IMR-90 (cell line): ENCODE measurements around the gene APCDD1. TPM values are rescaled to one million over a fixed set of nuclear protein-coding genes. Genes with fewer than 3 reads are reported as not detected.

Experiments
- ATAC-seq: fragments of 200-7000 bp; cut with Tn5 transposase; 2 replicates; pipeline ENCODE4 v1.9.1; 2020; ENCODE audit warnings: low read depth, mild to moderate bottlenecking, moderate library complexity
- BruUV-seq: library from RNA; stranded (reverse); fragments of 400-500 nt; replicated peaks from 2 replicates; lab custom pipeline; 2021; lab: Mats Ljungman, UMichigan
- CTCF ChIA-PET: fragments of 300-600 bp; formaldehyde crosslinking; extraction: SDS; loops from one replicate; lab custom pipeline; 2021; ENCODE audit warnings: antibody characterized with exemption; lab: Yijun Ruan, JAX
- POLR2A ChIA-PET: fragments of 300-600 bp; sonication (Branson Sonifier 250); formaldehyde crosslinking; loops from one replicate; lab custom pipeline; 2022; ENCODE audit warnings: antibody characterized with exemption; ENCODE audit not compliant: unreplicated experiment; lab: Charles Lee
- DNase-seq: peaks from one replicate; pipeline ENCODE4 v3.0.0; 2013
- H2AFZ ChIP-seq: replicated peaks from 2 replicates; pipeline ENCODE3; 2013; ENCODE audit warnings: low read length, mild to moderate bottlenecking; ENCODE audit not compliant: poor library complexity
- H2AK5ac ChIP-seq: 2 replicates; pipeline ENCODE4 v1.6.1; 2013; ENCODE audit warnings: low read depth, low read length, inconsistent platforms
- H2AK9ac ChIP-seq: replicated peaks from 2 replicates; pipeline ENCODE3; 2013; ENCODE audit warnings: mild to moderate bottlenecking, low read depth, low read length, moderate library complexity; ENCODE audit not compliant: poor library complexity
- H2BK120ac ChIP-seq: 2 replicates; pipeline ENCODE4 v1.6.1; 2013; ENCODE audit warnings: low read depth, low read length, inconsistent platforms
- H2BK15ac ChIP-seq: 3 replicates; pipeline ENCODE4 v1.6.1; 2013; ENCODE audit warnings: low read depth, low read length, inconsistent platforms
- H2BK20ac ChIP-seq: 2 replicates; pipeline ENCODE4 v1.6.1; 2013; ENCODE audit warnings: low read depth, mild to moderate bottlenecking, inconsistent platforms, low read length, moderate library complexity
- H2BK5ac ChIP-seq: 2 replicates; pipeline ENCODE4 v1.6.1; 2013; ENCODE audit warnings: mild to moderate bottlenecking, low read depth, low read length, inconsistent platforms; ENCODE audit not compliant: poor library complexity, severe bottlenecking
- H3K14ac ChIP-seq: replicated peaks from 2 replicates; pipeline ENCODE4 v1.6.1; 2013; ENCODE audit warnings: low read depth, low read length, inconsistent platforms
- H3K18ac ChIP-seq: 2 replicates; pipeline ENCODE4 v1.6.1; 2013; ENCODE audit warnings: low read depth, low read length, control low read depth
- H3K23ac ChIP-seq: 2 replicates; pipeline ENCODE4 v1.6.1; 2013; ENCODE audit warnings: low read depth, low read length, inconsistent platforms
- H3K27ac ChIP-seq: 2 replicates; pipeline ENCODE4 v1.5.1; 2013; ENCODE audit warnings: mild to moderate bottlenecking, control low read depth, low read length; ENCODE audit not compliant: insufficient read depth
- H3K27me3 ChIP-seq: 2 replicates; pipeline ENCODE4 v1.6.1; 2013; ENCODE audit warnings: low read length; ENCODE audit not compliant: control insufficient read depth, insufficient read depth
- H3K36me3 ChIP-seq: 2 replicates; pipeline ENCODE4 v1.6.1; 2013; ENCODE audit warnings: low read length, mixed read lengths; ENCODE audit not compliant: control insufficient read depth, insufficient read depth
- H3K4ac ChIP-seq: 2 replicates; pipeline ENCODE4 v1.6.1; 2013; ENCODE audit warnings: low read depth, low read length, inconsistent platforms
- H3K4me1 ChIP-seq: 2 replicates; pipeline ENCODE4 v1.6.1; 2013; ENCODE audit warnings: low read length, mixed read lengths; ENCODE audit not compliant: control insufficient read depth, insufficient read depth
- H3K4me2 ChIP-seq: 2 replicates; pipeline ENCODE4 v1.6.1; 2013; ENCODE audit warnings: low read depth, mild to moderate bottlenecking, control low read depth, low read length, moderate library complexity
- H3K4me3 ChIP-seq: 2 replicates; pipeline ENCODE4 v1.5.1; 2013; ENCODE audit warnings: low read depth, mild to moderate bottlenecking, control low read depth, low read length, moderate library complexity; ENCODE audit not compliant: insufficient read depth
- H3K56ac ChIP-seq: 2 replicates; pipeline ENCODE4 v1.6.1; 2013; ENCODE audit warnings: low read length, inconsistent platforms; ENCODE audit not compliant: insufficient read depth; ENCODE audit errors: extremely low read depth
- H3K79me1 ChIP-seq, 2 experiments: 2 replicates each; pipeline ENCODE4 v1.6.1; 2013; ENCODE audit warnings: low read length in 2 of 2, inconsistent platforms in 1 of 2, low read depth in 1 of 2
- H3K9ac ChIP-seq: 2 replicates; pipeline ENCODE4 v1.6.1; 2013; ENCODE audit warnings: low read depth, low read length, control low read depth
- H3K9me1 ChIP-seq: 2 replicates; pipeline ENCODE4 v1.6.1; 2013; ENCODE audit warnings: low read length, inconsistent platforms; ENCODE audit not compliant: insufficient read depth
- H3K9me3 ChIP-seq: 2 replicates; pipeline ENCODE4 v1.6.1; 2013; ENCODE audit warnings: low read length; ENCODE audit not compliant: control insufficient read depth, insufficient read depth
- H4K20me1 ChIP-seq: 2 replicates; pipeline ENCODE4 v1.6.1; 2013; ENCODE audit warnings: low read length, inconsistent platforms; ENCODE audit not compliant: insufficient read depth
- H4K5ac ChIP-seq: 2 replicates; pipeline ENCODE4 v1.6.1; 2013; ENCODE audit warnings: mild to moderate bottlenecking, low read depth, low read length, control low read depth
- H4K8ac ChIP-seq, 2 experiments: 2 replicates each; pipeline ENCODE4 v1.6.1; 2013; ENCODE audit warnings: low read depth in 2 of 2, low read length in 2 of 2, control low read depth in 1 of 2, inconsistent platforms in 1 of 2
- H4K91ac ChIP-seq: 2 replicates; pipeline ENCODE4 v1.6.1; 2013; ENCODE audit warnings: low read depth, low read length, inconsistent platforms; ENCODE audit not compliant: insufficient read depth
- CEBPB ChIP-seq: IDR thresholded peaks from 2 replicates; pipeline ENCODE4 v1.6.1; 2012; ENCODE audit warnings: low read depth, low read length, improper control_type of control experiment
- CHD1 ChIP-seq: IDR thresholded peaks from 2 replicates; pipeline ENCODE4 v1.6.1; 2012; ENCODE audit warnings: low read depth, low read length, improper control_type of control experiment
- CTCF ChIP-seq: conservative IDR thresholded peaks from 2 replicates; pipeline ENCODE4 v1.5.1; 2012; ENCODE audit warnings: mild to moderate bottlenecking, low read depth, low read length, improper control_type of control experiment
- FOS ChIP-seq: fragments of 150-350 bp; IDR thresholded peaks from 2 replicates; pipeline ENCODE4 v1.6.1; 2016; ENCODE audit warnings: low read depth, low read length
- MAZ ChIP-seq: IDR thresholded peaks from 2 replicates; pipeline ENCODE4 v1.6.1; 2012; ENCODE audit warnings: low read depth, mild to moderate bottlenecking, low read length, improper control_type of control experiment, moderate library complexity, borderline replicate concordance
- MXI1 ChIP-seq: IDR thresholded peaks from 2 replicates; pipeline ENCODE4 v1.6.1; 2012; ENCODE audit warnings: low read depth, mild to moderate bottlenecking, low read length, moderate library complexity, borderline replicate concordance
- NFE2L2 ChIP-seq: fragments of 150-350 bp; IDR thresholded peaks from 2 replicates; pipeline ENCODE4 v1.6.1; 2016; ENCODE audit warnings: low read depth, mild to moderate bottlenecking, low read length
- RCOR1 ChIP-seq: IDR thresholded peaks from 2 replicates; pipeline ENCODE4 v1.6.1; 2012; ENCODE audit warnings: mild to moderate bottlenecking, low read length, improper control_type of control experiment; ENCODE audit not compliant: insufficient replicate concordance
- WGBS, 2 experiments: methylation state at CpG; one replicate each; pipeline versions ENCODE4 v1.1.5 to v1.1.7; 2013; ENCODE audit warnings: missing lambda C conversion rate in 2 of 2; ENCODE audit not compliant: insufficient read length in 1 of 2; ENCODE audit errors: extremely low coverage in 2 of 2; 5-methylcytosine and 5-hydroxymethylcytosine counted together
- dilution Hi-C: fragments of 300-500 bp; cut with HindIII; formaldehyde crosslinking; loops from one replicate; pipeline ENCODE4 v1.14.3; 2018; ENCODE audit warnings: low sequenced_read_pairs; ENCODE audit not compliant: unreplicated experiment
- in situ Hi-C: fragments of 300-500 bp; cut with MboI; formaldehyde crosslinking; loops from 3 replicates; pipeline ENCODE4 v1.14.3; 2019; ENCODE audit warnings: low sequenced_read_pairs, inconsistent platforms, mixed read lengths
- intact Hi-C: fragments of 100-400 bp; cut with micrococcal nuclease; formaldehyde crosslinking; loops from 2 replicates; pipeline ENCODE4 v1.10.0; 2022
- polyA plus RNA-seq, 3 experiments: library from polyadenylated mRNA; depleted of rRNA; stranded (reverse); fragments of >200 nt; gene quantifications; 2 replicates each; pipeline ENCODE4 v1.2.3, GENCODE V29; 2012; ENCODE audit warnings: low replicate concordance in 1 of 3
- total RNA-seq: library from RNA; depleted of rRNA; stranded (reverse); fragments of >200 nt; gene quantifications from 2 replicates; pipeline ENCODE4 v1.2.3, GENCODE V29; 2012

The APCDD1 gene
- total and polyA plus RNA-seq, 2 of the 4 experiments (the other 2 are of a cell fraction), result 1.1 to 2.2 TPM

GRCh38 chr18:10470429-10470828 is 16.0 kb downstream of the APCDD1 start:
- Histone ChIP-seq H2AK9ac (no peak overlapping the region), H4K8ac (no peak overlapping the region), H2BK120ac (no peak overlapping the region), H3K9me1 (peaks cover 7% of the 10 kb centered on the region; the same call in 1 of the 2 replicates), H4K20me1 (no peaks in the 10 kb centered on the region), H2BK20ac (no peak overlapping the region), H3K4ac (no peak overlapping the region), H3K14ac (no peak overlapping the region), H2AFZ (no peak overlapping the region), H3K4me2 (no peak overlapping the region), H3K9ac (no peak overlapping the region), H3K27ac (no peak overlapping the region), H4K91ac (no peak overlapping the region; the same call in 1 of the 2 replicates), H3K4me1 (peaks cover 4% of the 10 kb centered on the region; the same call in 1 of the 2 replicates), H3K9me3 (no peaks in the 10 kb centered on the region), H2BK5ac (no peak overlapping the region), H4K5ac (no peak overlapping the region), H3K18ac (no peak overlapping the region), H3K23ac (no peak overlapping the region), H3K27me3 (peaks cover 4% of the 10 kb centered on the region), H2AK5ac (peak overlapping the region; percentile 20; the same call in 1 of the 2 replicates), H2BK15ac (no peak overlapping the region), H3K36me3 (no peaks in the 10 kb centered on the region), H3K56ac (no peak overlapping the region; the same call in 1 of the 2 replicates), H3K79me1 (no peaks in the 10 kb centered on the region), H3K4me3 (no peak overlapping the region)
- TF ChIP-seq CEBPB (no peak), FOS (no peak), RCOR1 (no peak), CHD1 (no peak), MAZ (no peak), MXI1 (no peak), NFE2L2 (no peak), CTCF (no peak)
- CTCF ChIA-PET, result no interaction called here
- no TSS peak for BruUV-seq
- no peak for DNase-seq
- in situ Hi-C loops, result no loop called here
- intact Hi-C loops, result no loop called here
- no peak for ATAC-seq
- dilution Hi-C loops, result no loop called here
- 87% methylated on average over 3 of the region's 7 CpGs; no CpG with 5 or more reads in 1 of the 2 experiments for WGBS, 2 experiments
- POLR2A ChIA-PET, result no interaction called here
